ENCODE data around the gene ZNF580. TPM values are rescaled to one million over a fixed set of nuclear protein-coding genes. Genes with fewer than 3 reads are reported as not detected.

ZNF580 gene
- total and polyA plus RNA-seq, 2 of the 8 experiments (the other 6 are each of a cell fraction or from before 2014, with no cell fraction given) = 12.0 to 24.6 TPM

DNA sequence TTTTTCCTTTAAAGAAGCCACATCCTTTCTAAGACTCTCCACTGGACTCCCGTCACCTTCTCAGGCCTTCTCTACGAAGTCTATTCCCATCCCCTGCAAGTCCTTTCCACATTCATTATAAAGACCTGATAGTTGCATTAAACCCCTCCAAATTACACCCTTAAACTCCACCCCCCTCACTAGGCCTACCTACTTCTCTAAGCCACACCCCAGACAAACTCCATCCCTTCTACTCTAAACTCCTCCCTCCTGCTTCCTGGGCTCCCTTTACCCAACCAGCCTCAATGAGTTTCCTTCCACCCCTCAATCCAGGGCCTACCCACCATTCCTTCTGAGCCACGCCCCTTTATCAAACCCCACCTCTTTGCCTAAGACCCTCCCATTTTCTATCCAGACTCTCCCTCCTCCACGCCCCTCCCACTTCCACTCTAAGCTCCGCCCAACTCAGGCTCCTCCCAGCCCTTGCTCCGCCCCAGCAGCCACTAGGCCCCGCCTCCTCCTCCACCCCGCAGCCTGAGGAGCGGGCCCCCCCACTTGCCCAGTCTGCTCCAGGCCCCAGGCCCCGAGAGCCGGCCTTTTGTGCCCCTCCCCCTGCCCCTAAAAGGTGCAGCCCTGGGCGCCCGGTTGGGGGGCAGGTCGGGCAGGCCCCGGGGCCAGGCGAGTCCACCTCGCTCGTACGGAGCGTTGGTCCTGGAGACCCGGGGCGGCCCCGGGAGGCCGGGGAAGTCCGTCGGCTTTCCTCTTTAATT lies 41.9 kb upstream of the ZNF580 start:
- H3K27ac ChIP-seq (ENCODE audit: low read depth, low read length) = peak overlapping the region; percentile 100
- H2BK5ac ChIP-seq (ENCODE audit: low read depth, low read length) = peak overlapping the region; percentile 66; the same call in 1 of the 2 replicates
- peaks cover 0 to 2% of the 10 kb centered on the region in 2 experiments for H4K20me1 ChIP-seq (replicated peaks in 1 of 2; ENCODE audit: control insufficient read depth in 1 of 2, insufficient read depth in 2 of 2, low read length in 2 of 2)
- H3K4me3 ChIP-seq (ENCODE audit: extremely low read depth in 1 of 4, insufficient read depth in 2 of 4, low read depth in 3 of 4, low read length in 4 of 4) = peak overlapping the region; percentile 78 to 95 (median 86)
- H2BK120ac ChIP-seq (replicated peaks; ENCODE audit: low read depth, low read length) = no peak overlapping the region
- no peak overlapping the region; the same call in 1 of the 2 replicates for H3K18ac ChIP-seq (ENCODE audit: extremely low read depth, low read length)
- H3K14ac ChIP-seq (ENCODE audit: insufficient read length) = no peak overlapping the region
- H3K36me3 ChIP-seq (ENCODE audit: control insufficient read depth in 2 of 4, insufficient read depth in 4 of 4, low read length in 3 of 4) = peaks cover 0 to 10% (median 8%) of the 10 kb centered on the region in 4 experiments; a peak in 3 of 8 replicates
- H4K5ac ChIP-seq (ENCODE audit: insufficient read length, low read depth, low read length) = peak overlapping the region; percentile 63
- H3K79me1 ChIP-seq (ENCODE audit: low read depth, low read length) = peaks cover 3% of the 10 kb centered on the region
- H4K91ac ChIP-seq (replicated peaks; ENCODE audit: insufficient read length, low read length) = peak overlapping the region; percentile 63
- no peak overlapping the region for H2AFZ ChIP-seq (ENCODE audit: low read length)
- peak; percentile 93 for FAIRE-seq
- H3K9ac ChIP-seq (replicated peaks in 1 of 4; ENCODE audit: extremely low read depth in 1 of 4, low read depth in 3 of 4, low read length in 3 of 4) = peak overlapping the region; percentile 57 to 100 (median 84)
- peak overlapping the region; percentile 72 to 95 for H3K4me2 ChIP-seq (ENCODE audit: insufficient read depth in 1 of 2, low read depth in 2 of 2, low read length in 2 of 2)
- H3K23me2 ChIP-seq (ENCODE audit: low read depth, low read length) = peaks cover 10% of the 10 kb centered on the region; the same call in 1 of the 2 replicates
- CTCF ChIA-PET (ENCODE audit: partially characterized antibody) = interaction anchor here (0.6 to 2.7 kb wide), 6 partner anchors 11 to 154 kb away, joined by 3 to 12 read pairs (median 3); no protein-coding TSS in a partner anchor
- H3K56ac ChIP-seq (replicated peaks; ENCODE audit: insufficient read length, low read depth, low read length) = peak overlapping the region; percentile 65
- H3K79me2 ChIP-seq (ENCODE audit: control insufficient read depth in 1 of 2, insufficient read depth in 2 of 2, low read length in 2 of 2) = peaks cover 0 to 3% of the 10 kb centered on the region in 2 experiments; a peak in 2 of 4 replicates
- POLR2A ChIA-PET (ENCODE audit: partially characterized antibody) = interaction anchor here (0.6 to 3.7 kb wide), 41 partner anchors 11 to 452 kb away, joined by 3 to 42 read pairs (median 4); partner anchors contain the start of genes HSPBP1, NAT14, TMEM238 and U2AF2
- 0 out of 2 replicates have a peak overlapping the region, but pooled peaks have one; percentile 88 for H2BK15ac ChIP-seq (ENCODE audit: low read length)
- no peaks in the 10 kb centered on the region for H3K9me3 ChIP-seq (ENCODE audit: insufficient read depth in 2 of 2, low read depth in 1 of 2, low read length in 1 of 2)
- H2BK12ac ChIP-seq (ENCODE audit: low read depth, low read length) = peak overlapping the region; percentile 63; the same call in 1 of the 2 replicates
- 0 out of 2 replicates have a peak overlapping the region, but pooled peaks have one; percentile 48 for H2BK20ac ChIP-seq (ENCODE audit: low read length)
- H3K23ac ChIP-seq (ENCODE audit: insufficient read length) = no peak overlapping the region
- 18% methylated on average over 8 of the region's 26 CpGs; no CpG with 5 or more reads in 1 of the 2 experiments for WGBS, 2 experiments (ENCODE audit: extremely low coverage in 1 of 2, insufficient coverage in 1 of 2, insufficient read length in 1 of 2, insufficient replicate concordance in 2 of 2, low coverage in 1 of 2, low lambda C conversion rate in 2 of 2, missing lambda C conversion rate in 1 of 2)
- H3K4me1 ChIP-seq (replicated peaks in 1 of 4; ENCODE audit: control insufficient read depth in 3 of 4, insufficient read depth in 4 of 4, low read length in 3 of 4) = peaks cover 0 to 14% (median 6%) of the 10 kb centered on the region in 4 experiments; a peak in 5 of 7 replicates
- DNase-seq (ENCODE audit: low read depth in 1 of 2, low spot score in 2 of 2) = peak; percentile 96 to 99
- H2AK5ac ChIP-seq (ENCODE audit: low read depth, low read length) = 0 out of 2 replicates have a peak overlapping the region, but pooled peaks have one; percentile 16
- 0 out of 7 replicates have a peak, but pooled peaks cover 0 to 1% (median 0%) of the 10 kb centered on the region in 4 experiments for H3K27me3 ChIP-seq (replicated peaks in 1 of 4; ENCODE audit: control insufficient read depth in 3 of 4, extremely low read depth in 1 of 4, insufficient read depth in 3 of 4, low read length in 3 of 4)
- no peak overlapping the region for H3K4ac ChIP-seq (replicated peaks; ENCODE audit: insufficient read length, low read depth, low read length)
- peak overlapping the region; percentile 90; the same call in 1 of the 2 replicates for H4K8ac ChIP-seq (ENCODE audit: extremely low read depth, insufficient read depth, low read length)
- TF ChIP-seq JUN (IDR thresholded peaks at IDR 0.05; ENCODE audit: low read depth, low read length) = no peak
- no peak for TF ChIP-seq GTF2F1 (IDR thresholded peaks at IDR 0.05; ENCODE audit: borderline replicate concordance, low read depth, low read length)
- TF ChIP-seq EGR1 (IDR thresholded peaks at IDR 0.05; ENCODE audit: borderline replicate concordance, low read depth, low read length) = no peak
- TF ChIP-seq RBBP5 (IDR thresholded peaks at IDR 0.05; ENCODE audit: borderline replicate concordance, low read depth, low read length) = no peak
- TF ChIP-seq BCL11A (IDR thresholded peaks at IDR 0.05; ENCODE audit: low read depth in 2 of 2, low read length in 2 of 2) = no peak
- TF ChIP-seq POLR2AphosphoS5 (IDR thresholded peaks at IDR 0.05; ENCODE audit: low read depth, low read length) = peak; percentile 16; the same call in 1 of the 2 replicates
- TF ChIP-seq SIX5 (IDR thresholded peaks at IDR 0.05; ENCODE audit: low read depth, low read length) = no peak
- no peak for TF ChIP-seq RAD21 (IDR thresholded peaks at IDR 0.05 in 1 of 2, conservative IDR thresholded peaks at IDR 0.05 in 1 of 2; ENCODE audit: low read depth in 2 of 2, low read length in 2 of 2)
- peak; percentile 2 to 71; a peak in 1 of 3 replicates for TF ChIP-seq POLR2A (IDR thresholded peaks at IDR 0.05; ENCODE audit: control extremely low read depth in 1 of 2, low read depth in 2 of 2, low read length in 2 of 2)

Measured in H1 (cell line).